HG02973 (cell line): ENCODE measurements around the gene TXNRD3.
"Not testable (repeated sequence)": the region's sequence is repeated elsewhere in the genome, so short reads cannot be mapped to it uniquely, and the experiment has no call there.

ENCODE experiments used
- ATAC-seq: cut with Tn5 transposase; IDR thresholded peaks from one replicate; pipeline ENCODE4 v1.9.1; 2021; ENCODE audit warnings: moderate library complexity; ENCODE audit not compliant: unreplicated experiment

The TXNRD3 gene

DNA sequence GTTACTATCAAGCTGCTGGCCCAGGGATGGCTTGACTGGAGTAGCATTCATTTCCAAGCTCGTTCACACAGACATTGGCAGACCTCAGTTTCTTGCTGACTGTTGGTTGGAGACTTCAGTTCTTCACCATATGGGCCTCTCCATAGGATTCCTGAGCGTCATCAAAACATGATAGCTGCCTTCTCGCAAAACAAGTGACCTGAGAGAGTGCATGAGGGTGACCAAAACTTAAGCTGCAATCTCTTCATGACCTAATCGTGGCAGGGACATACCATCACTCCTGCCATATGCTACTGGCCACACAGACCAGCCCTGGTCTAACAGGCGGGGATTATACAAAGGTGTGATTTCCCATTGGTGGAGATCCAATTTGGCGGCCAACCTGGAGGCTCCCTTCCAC is 50.2 kb downstream of the TXNRD3 start:
- ATAC-seq: no peak

DNA sequence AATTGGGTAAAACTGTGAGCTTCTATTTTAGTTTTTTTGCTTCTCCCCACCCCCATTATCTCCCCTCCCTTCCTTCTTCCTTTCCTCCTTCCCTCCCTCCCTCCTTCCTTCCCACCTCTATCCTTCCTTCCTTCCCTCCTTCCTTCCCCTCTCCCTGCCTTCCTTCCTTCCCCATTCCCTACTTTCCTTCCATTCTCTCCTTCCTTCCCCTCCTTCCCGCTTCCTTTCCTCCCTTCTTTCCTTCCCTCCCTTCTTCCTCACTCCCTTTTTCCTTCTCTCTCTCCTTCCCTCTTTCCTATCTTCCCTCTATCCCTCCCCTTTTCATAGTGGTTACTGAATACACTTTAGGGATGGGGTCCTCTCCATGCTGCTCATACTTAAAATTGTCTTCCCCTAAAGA is 55.8 kb downstream of the TXNRD3 start:
- ATAC-seq: no peak

DNA sequence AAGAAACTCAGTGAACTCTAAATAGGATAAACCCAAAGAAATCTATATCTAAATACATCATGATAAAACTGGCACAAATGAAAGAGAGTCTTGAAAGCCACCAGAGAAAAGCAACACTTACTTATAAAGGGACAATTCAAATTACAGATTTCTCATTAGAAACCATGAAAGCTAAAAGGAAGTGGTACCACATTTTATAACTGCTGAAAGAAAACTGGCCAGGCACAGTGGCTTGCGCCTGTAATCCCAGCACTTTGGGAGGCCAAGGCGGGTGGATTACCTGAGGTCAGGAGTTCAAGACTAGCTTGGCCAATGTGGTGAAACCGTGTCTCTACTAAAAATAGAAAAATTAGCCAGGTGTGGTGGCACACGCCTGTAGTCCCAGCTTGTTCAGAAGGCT is 59.4 kb downstream of the TXNRD3 start:
- ATAC-seq: not testable (repeated sequence)

DNA sequence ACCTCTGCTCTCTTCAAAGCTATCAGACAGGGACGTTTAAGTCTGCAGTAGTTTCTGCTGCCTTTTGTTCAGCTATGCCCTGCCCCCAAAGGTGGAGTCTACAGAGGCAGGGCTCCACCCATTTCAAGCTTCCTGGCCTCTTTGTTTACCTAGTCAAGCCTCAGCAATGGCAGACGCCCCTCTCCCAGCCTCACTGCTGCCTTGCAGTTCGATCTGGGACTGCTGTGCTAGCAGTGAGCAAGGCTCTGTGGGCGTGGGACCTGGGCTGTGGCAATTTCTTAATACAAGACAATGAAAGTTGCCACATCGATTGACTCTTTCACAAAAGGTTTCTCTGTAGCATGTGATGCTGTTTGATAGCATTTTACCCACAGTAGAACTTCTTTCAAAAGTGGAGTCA is 63.4 kb downstream of the TXNRD3 start:
- ATAC-seq: not testable (repeated sequence)

DNA sequence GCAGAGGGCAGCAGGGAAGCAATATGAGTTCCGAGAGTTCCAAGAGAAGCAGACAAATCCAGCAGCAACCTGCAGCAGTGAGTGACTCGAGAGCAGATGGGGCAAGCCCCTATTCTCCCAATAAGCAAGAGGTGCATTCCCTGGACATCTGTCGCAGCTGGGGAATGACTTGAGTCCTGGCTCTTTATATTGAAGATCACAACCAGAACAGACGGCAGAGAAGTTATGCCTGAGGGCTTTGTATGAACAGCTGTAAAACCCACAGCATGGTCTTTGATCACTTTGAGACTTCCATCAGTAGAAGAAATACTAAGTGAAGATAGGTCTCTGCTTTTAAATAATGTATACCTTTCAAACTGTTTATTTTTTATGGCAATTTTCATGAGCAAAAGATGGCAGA is 72.6 kb downstream of the TXNRD3 start:
- no peak for ATAC-seq

DNA sequence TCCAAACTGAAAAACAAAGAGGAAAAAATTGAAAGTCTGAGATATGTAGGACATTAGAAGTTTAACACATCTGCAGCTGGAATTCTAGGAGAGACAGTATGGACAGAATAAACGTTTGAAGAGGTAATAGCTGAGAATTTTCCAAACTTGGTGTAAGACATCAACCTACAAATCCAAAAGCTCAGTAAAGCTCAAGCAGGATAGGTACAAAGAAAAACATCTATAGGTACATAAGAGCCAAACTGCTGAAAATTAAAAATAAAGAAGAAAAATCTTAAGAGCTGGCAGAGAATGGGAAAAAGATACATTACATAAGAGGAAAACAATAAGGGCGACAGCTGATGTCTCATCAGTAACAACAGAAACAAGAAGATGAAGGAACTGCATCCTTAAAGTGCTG is 73.4 kb downstream of the TXNRD3 start:
- ATAC-seq: no peak

DNA sequence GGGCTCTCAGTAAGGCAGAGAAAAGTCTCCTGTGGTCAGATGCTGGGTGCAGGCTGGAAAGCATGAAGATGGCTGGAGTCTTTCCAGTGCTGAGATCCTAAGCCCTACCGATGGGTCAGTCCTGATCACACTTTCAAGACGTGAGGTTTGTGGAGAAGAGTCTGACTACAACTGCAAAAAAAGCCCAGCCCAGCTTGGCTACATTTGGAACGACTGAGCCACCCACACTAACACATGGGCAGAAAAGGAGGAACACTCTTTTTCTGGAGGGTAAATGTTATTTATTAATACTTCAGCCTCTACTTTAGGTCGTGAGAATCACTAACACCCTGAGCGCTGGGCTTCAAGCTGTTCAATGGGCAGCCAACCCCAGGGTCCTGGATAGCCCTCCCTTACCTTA is 74.2 kb downstream of the TXNRD3 start:
- ATAC-seq: no peak

DNA sequence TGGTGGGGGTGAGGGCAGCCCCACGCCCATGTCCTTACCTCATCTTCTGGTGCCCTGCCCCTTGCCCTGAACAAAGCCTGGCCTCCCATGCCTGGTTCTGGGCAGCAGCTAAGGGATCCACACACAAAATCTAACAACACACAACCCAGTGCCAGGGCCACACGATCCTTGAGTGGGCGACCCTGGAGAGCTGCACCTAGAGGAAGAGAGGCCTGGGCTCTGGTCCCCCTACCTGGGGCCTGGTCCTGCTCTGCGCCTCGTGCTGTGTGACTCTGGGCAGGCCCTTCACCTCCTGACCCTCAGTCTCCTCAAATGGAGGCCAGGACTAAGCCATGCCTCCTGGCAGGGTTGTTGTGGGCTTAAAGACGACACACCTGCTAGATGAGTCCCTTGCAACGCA is 76.2 kb downstream of the TXNRD3 start:
- no peak for ATAC-seq

DNA sequence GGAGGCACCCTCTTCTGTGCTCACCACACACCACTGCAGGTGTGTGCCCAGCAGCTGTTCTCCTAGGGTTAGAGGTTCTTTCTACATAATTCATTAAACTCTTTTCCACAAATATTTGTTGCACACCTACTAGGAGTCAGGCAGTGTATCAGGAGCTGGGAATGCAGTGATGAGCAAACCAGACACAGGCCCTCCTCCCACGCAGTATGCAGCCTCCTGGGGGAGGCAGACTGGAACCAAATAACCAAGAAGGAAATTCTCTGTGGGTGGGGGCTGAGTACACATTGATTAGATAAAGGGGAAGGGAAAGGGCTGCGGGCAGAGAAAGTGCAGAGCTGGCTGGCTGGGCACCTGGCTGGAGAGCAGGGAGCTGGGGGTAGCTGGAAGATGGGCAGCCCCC is 77.7 kb downstream of the TXNRD3 start:
- ATAC-seq: no peak

DNA sequence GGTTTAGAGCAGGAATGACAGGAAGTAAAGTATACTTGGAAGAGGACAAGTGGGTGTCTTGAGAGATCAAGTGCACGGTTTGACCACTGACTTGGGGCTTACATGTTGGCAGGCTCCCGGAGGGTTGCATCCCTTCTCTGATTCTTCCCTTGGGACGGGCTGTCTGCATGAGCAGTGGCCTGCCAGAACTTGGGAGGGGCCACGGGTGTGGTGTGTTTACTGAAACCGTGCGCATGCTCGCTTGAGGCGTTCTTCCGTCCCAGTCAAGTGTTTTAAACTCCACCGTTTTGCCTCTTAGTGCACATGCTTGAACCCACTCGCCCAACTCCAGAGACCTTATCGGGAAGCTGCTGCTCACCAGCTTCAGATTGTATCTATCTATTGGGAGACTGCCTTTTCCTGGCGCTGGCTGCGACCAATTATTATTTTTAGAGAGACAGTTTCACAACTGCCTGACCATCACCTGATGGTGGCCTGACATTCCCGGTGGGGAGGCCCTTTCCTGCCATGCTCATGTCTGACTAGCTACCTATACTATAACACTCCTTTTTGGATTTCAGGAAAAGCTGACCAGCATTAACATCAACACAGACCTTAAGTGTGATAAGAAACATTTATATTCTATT is 81.3 kb downstream of the TXNRD3 start:
- no peak for ATAC-seq

DNA sequence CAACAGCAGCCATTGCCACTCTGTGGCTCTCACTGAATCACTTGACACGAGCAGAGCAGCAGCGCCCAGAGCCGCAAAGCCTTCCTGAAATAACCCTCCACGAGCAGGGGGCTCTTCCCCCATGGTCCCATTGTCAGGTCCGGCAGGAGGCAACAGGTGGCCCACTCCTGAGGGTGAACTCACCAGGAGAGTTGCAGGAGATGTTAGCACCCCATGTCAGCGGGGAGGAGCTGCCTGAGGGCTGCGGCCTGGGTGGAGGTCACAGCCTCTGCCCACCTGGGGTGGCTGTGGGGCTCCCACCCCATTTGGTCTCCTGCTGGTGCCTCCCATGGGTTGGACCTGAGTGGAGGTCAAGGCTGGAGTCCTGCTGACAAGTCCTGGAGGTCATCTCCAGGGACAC is 83.8 kb downstream of the TXNRD3 start:
- no peak for ATAC-seq

DNA sequence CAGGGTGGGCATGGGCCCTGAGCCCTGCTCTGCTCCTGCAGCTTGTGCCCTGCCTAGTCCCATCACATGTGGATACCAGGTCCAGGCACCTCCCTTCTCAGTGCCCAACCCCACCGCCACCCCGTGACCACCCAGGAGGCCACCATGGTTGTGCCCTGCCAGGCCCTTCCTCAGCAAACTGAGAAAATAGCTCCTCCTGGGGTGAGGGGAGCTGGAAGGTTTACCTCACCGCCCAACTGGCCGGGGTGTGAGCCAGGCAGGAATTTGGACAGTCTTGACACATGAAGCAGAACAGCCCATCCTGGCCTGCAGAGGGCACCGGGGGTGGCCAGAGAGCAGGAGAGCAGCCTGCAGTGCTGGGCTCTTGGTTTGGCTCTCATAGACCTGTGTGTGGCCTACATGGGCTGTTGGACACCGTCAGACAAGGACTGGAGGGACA is 84.8 kb downstream of the TXNRD3 start:
- ATAC-seq: no peak

DNA sequence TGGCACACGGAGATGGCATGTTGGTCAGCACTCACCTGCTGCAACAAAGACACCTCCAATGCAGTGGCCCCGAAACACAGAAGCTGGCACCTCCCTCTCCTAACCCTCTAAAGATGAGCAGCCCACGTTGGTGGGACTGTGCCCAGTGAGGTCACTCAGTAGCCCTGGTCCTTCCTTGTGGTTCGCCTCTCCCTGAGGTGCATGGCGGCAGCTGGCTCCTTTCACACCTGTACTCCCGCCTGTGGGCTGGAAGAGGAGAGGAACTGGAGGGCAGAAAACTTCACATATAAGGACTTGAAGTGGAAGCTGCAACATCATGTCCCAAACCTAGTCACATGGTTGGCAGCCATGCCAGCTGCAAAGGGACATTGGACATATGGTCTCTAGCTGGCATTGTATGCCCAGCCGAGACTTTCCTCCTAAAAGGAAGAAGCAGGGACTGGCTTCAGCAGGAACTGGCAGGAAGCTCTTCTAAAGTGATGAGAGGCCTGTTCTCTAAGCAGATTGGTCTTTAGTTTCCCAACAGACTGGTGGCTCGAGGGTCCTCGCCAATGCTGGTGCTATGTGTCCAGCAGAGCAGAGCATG is 85.4 kb downstream of the TXNRD3 start:
- ATAC-seq: no peak

DNA sequence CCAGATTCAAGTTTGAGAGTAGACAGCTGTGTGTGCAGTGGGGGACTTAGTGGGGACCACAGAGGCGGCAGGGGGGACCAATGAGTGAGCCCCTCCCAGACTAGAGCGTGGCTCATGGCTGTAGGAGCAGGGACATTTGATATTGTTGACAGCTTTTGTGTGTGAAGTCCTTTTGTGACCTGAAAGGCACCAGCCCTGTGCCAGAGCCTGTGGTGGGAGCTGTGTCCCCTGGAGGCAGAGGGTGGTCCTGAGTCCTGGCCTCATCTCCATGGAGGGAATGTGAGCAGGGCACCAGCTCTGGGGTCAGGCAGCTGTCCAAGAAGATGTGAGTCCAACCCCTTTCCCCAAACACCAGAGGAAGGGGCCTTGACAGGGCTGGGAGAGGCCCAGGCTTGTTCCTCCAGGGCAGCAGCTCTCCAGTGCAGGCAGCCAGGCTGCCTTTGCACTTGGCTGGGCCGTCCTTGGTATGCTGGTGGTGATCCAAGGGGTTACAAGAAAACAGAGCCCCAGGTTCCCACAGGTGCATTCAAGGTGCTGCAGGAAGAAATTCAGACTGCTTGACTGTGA is 86.1 kb downstream of the TXNRD3 start:
- ATAC-seq: no peak

DNA sequence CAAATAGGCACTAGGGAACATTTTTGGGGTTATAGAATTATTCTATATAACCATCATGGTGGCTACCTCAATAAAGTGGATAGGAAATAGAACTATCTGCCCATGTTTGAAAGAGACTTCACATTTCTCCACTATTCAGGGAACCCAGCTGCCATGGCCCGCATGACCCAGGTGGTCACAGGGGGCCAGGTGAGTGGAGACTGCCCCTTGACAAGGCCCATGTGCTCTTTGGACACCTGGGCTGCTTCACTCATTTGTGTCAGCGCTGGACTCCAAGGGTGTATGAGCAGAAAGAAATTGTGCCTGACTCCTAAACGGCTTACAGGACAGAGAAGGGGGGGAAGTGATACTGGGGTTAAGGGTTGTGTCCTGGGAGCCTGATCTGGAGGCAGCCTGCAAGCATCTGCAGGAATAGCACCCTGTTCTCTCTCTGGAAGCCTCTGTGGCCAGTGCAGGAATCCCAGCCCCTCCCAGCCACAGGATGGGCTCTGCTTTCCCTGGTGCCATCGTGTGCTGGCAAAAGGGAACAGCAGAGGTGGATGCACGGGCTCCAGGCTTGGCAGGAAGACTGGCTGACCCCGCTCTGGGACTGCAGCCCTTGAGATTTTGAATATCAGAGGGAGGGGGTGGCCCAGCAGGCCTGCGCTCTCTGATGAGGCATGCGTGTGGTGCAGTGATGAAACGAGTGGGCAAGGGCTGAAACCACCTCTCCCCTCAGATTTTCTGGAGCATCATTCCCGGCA is 87.1 kb downstream of the TXNRD3 start:
- no peak for ATAC-seq

DNA sequence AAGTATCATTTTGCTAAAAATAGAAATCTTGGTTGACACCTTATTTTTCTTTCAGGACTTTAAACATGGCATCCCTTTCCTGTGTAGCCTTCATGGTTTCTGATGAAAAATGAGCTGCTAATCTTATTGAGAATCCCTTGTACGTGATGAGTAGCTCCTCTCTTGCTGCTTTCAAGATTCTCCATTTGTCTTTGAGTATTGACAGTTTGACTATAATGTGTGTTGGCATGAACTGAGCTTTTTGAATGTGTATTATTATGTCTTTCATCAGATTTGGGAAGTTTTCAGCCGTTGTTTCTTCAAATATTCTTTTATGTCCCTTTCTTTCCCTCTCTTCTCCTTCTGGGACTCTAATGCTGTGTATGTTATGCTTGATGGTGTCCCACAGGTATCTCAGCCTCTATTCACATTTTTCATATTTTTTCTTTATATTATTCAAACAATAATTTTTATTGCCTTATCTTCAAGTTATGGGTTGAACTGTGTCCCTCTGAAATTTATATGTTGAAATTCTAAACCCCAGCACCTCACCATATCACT is 92.1 kb downstream of the TXNRD3 start:
- no peak for ATAC-seq

DNA sequence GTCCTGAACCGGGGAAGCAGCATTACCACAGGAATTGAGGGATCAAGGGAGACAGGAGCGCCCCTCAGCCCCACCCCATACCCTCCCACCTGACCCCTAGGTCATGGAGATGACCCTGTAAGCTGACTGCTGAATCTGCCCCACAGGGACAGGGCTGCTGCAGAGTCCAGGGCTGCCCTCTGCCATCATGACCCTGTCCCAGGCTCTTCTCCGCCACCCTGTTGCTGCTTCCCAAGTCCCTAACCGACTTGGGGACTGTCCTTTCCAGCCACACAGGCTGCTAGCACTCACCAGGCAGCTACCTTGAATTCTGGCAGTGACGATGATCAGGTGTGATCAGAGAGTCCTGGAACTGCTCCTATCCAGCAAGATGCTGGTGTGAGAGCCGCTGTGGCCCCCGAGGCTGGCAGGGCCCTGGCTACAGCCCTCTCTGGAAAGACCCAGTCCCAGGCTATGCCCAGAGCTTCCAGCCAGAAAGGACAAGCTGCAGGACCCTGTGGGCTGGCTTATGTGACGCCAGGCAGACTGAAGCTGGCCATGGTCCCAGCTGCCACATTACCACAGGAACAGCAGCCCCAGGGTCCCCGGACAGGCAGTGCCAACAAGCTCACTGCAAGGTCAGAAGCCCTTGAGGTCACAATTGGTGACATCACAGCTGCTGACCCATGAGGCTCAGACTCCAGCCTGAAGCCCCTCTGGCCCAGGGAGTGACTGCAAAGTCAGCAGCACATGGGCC is 96.4 kb downstream of the TXNRD3 start, which contains the start of gene C3orf22:
Gene C3orf22, minus strand, starts transcription at position 597 of the 736 bp plus-strand sequence. CDS start 5,542 bp downstream, outside the sequence.
- ATAC-seq: no peak

DNA sequence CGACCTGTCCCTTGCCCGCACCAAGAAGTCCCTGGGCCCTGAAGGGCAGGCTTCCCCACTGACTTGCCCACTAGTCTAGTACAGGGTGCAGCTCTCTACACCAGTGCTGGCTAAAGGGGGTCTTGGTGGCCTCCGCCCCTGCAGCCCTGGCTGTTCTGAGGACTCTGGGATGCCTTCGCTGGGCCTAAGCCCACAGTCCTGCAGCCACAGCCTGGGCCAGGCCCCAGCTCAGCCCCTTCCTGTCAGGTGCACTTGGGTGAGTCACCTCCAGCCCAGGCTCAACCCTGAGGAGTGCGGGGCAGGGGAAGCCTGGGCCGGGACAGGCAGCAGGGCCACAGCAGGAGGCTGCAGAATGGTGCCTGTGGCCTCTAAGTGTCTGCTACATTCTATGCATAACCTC is 97.2 kb downstream of the TXNRD3 start:
- ATAC-seq: no peak

DNA sequence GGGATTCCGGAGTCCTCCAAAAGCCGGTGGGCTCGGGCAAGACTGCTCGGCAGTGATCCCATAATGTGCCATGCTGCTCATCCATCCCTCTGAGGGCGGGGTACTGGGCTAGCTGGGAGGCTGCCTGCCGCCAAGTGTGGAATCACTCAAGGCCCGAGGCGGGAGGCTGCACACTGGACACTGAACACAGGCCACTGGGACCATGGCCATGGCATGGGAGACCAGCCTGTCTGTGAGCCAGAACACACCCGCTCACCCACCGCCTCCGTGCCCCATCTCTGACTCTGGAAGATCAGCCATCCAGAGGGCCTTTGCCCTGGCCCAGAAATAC is 97.5 kb downstream of the TXNRD3 start:
- ATAC-seq: no peak
